GM21515 (cell line): ENCODE data around the gene SETD3.

Experiments
- ATAC-seq: cut with Tn5 transposase; IDR thresholded peaks from one replicate; pipeline ENCODE4 v1.9.1; 2021; ENCODE audit not compliant: unreplicated experiment

SETD3 gene

GRCh38 chr14:99460793-99461192, 19.9 kb downstream of the SETD3 start:
- ATAC-seq, result no peak

GRCh38 chr14:99459481-99460100, 21.1 kb downstream of the SETD3 start:
- no peak for ATAC-seq

- no peak for ATAC-seq
These were observed 26.4 kb downstream of the SETD3 start for GRCh38 chr14:99454246-99454645.

- ATAC-seq, result no peak
These were observed 27.7 kb downstream of the SETD3 start for GRCh38 chr14:99452968-99453367.

- no peak for ATAC-seq
These were observed 29.4 kb downstream of the SETD3 start for GRCh38 chr14:99451234-99451633.

- ATAC-seq, result no peak
These were observed 30.4 kb downstream of the SETD3 start for GRCh38 chr14:99450266-99450665.

- no peak for ATAC-seq
These were observed 32.9 kb downstream of the SETD3 start for GRCh38 chr14:99447739-99448138.

- ATAC-seq, result no peak
These were observed 34.7 kb downstream of the SETD3 start for GRCh38 chr14:99445931-99446330.

- no peak for ATAC-seq
These were observed 38.7 kb downstream of the SETD3 start for GRCh38 chr14:99441918-99442317.

- ATAC-seq, result no peak
These were observed 39.3 kb downstream of the SETD3 start for GRCh38 chr14:99441157-99441870.

- ATAC-seq, result no peak
These were observed 40.4 kb downstream of the SETD3 start for GRCh38 chr14:99440278-99440677.

- no peak for ATAC-seq
These were observed 43.0 kb downstream of the SETD3 start for GRCh38 chr14:99437706-99438105.

GRCh38 chr14:99436247-99437180, 44.1 kb downstream of the SETD3 start:
- no peak for ATAC-seq

- no peak for ATAC-seq
These were observed 45.3 kb downstream of the SETD3 start for GRCh38 chr14:99435327-99435726.

- ATAC-seq, result no peak
These were observed 48.2 kb downstream of the SETD3 start for GRCh38 chr14:99432485-99432884.

- no peak for ATAC-seq
These were observed 48.7 kb downstream of the SETD3 start for GRCh38 chr14:99431986-99432385.

GRCh38 chr14:99430491-99430890, 50.2 kb downstream of the SETD3 start:
- peak; percentile 66 for ATAC-seq

- ATAC-seq, result no peak
These were observed 52.9 kb downstream of the SETD3 start for GRCh38 chr14:99427632-99428300.

- no peak for ATAC-seq
These were observed 53.8 kb downstream of the SETD3 start for GRCh38 chr14:99426813-99427346.

GRCh38 chr14:99426265-99426664, 54.4 kb downstream of the SETD3 start:
- no peak for ATAC-seq

- ATAC-seq, result no peak
These were observed 55.4 kb downstream of the SETD3 start for GRCh38 chr14:99425272-99425681.
